Measurements from ENCODE around the gene SAMD1. TPM values are rescaled to one million over a fixed set of nuclear protein-coding genes. Genes with fewer than 3 reads are reported as not detected.

Gene SAMD1
- total and polyA plus RNA-seq, 2 experiments from 2014 or later: 32.2 to 69.0 TPM

DNA sequence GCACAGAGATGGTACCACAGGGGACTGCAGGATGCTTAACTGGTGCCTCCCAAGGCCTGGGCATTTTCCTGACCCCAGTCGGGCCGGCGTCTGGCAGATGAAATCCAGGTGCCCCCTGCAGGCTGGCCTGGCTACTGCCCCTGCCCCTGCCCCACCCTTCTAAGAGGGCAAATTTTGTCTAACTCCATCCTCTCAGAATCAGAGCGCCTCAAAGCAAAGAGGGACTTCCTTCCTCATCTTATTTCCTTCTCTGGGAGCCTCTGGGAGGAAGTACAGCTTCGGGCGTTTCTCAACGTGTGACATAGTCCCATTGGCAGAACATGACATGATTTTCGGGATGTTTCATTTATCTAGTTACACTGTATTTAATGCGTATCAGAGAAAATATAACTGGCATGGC is 24.3 kb upstream of the SAMD1 start:
- Histone ChIP-seq H3K9me2 (ENCODE audit: insufficient read depth) (no peaks in the 10 kb centered on the region), H4K20me1 (replicated peaks; ENCODE audit: insufficient read depth) (peaks cover 11% of the 10 kb centered on the region), H3K79me2 (replicated peaks; ENCODE audit: insufficient read depth) (peaks cover 17% of the 10 kb centered on the region), H3F3A (replicated peaks; ENCODE audit: low read depth) (peaks cover 25% of the 10 kb centered on the region), H2AFZ (no peak overlapping the region), H3K4me1 (ENCODE audit: insufficient read depth) (peaks cover 51% of the 10 kb centered on the region), H3K27me3 (ENCODE audit: insufficient read depth) (no peaks in the 10 kb centered on the region), H3K4me2 (no peak overlapping the region), H3K36me3 (ENCODE audit: insufficient read depth) (no peaks in the 10 kb centered on the region; the same call in 1 of the 2 replicates), H3K27ac (ENCODE audit: low read depth) (no peak overlapping the region), H3K4me3 (no peak overlapping the region)
- Mint-ChIP-seq H3K9me3 (no peaks in the 10 kb centered on the region; the same call in 2 of the 3 replicates), H3K27me3 (ENCODE audit: insufficient read depth, low read depth, poor library complexity) (peaks cover 14% of the 10 kb centered on the region), H3K27ac (no peak overlapping the region), H3K36me3 (ENCODE audit: low read depth) (peaks cover 4% of the 10 kb centered on the region; the same call in 2 of the 3 replicates), H3K4me3 (no peak overlapping the region), H3K4me1 (peaks cover 46% of the 10 kb centered on the region)
- DNase-seq (ENCODE audit: low spot score): peak; percentile 77
- no peak for TF ChIP-seq ZNF114 (CRISPR knock-in tag; IDR thresholded peaks at IDR 0.05)
- TF ChIP-seq, protein P1, sequence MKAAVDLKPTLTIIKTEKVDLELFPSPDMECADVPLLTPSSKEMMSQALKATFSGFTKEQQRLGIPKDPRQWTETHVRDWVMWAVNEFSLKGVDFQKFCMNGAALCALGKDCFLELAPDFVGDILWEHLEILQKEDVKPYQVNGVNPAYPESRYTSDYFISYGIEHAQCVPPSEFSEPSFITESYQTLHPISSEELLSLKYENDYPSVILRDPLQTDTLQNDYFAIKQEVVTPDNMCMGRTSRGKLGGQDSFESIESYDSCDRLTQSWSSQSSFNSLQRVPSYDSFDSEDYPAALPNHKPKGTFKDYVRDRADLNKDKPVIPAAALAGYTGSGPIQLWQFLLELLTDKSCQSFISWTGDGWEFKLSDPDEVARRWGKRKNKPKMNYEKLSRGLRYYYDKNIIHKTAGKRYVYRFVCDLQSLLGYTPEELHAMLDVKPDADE (IDR thresholded peaks at IDR 0.05): no peak
- TF ChIP-seq, protein P2, sequence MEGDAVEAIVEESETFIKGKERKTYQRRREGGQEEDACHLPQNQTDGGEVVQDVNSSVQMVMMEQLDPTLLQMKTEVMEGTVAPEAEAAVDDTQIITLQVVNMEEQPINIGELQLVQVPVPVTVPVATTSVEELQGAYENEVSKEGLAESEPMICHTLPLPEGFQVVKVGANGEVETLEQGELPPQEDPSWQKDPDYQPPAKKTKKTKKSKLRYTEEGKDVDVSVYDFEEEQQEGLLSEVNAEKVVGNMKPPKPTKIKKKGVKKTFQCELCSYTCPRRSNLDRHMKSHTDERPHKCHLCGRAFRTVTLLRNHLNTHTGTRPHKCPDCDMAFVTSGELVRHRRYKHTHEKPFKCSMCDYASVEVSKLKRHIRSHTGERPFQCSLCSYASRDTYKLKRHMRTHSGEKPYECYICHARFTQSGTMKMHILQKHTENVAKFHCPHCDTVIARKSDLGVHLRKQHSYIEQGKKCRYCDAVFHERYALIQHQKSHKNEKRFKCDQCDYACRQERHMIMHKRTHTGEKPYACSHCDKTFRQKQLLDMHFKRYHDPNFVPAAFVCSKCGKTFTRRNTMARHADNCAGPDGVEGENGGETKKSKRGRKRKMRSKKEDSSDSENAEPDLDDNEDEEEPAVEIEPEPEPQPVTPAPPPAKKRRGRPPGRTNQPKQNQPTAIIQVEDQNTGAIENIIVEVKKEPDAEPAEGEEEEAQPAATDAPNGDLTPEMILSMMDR (conservative IDR thresholded peaks at IDR 0.05; ENCODE audit: low read depth in 2 of 2): peak; percentile 66 to 68
- TF ChIP-seq EZH2phosphoT487 (IDR thresholded peaks at IDR 0.05; ENCODE audit: unreplicated experiment): no peak
- ATAC-seq: peak; percentile 8

DNA sequence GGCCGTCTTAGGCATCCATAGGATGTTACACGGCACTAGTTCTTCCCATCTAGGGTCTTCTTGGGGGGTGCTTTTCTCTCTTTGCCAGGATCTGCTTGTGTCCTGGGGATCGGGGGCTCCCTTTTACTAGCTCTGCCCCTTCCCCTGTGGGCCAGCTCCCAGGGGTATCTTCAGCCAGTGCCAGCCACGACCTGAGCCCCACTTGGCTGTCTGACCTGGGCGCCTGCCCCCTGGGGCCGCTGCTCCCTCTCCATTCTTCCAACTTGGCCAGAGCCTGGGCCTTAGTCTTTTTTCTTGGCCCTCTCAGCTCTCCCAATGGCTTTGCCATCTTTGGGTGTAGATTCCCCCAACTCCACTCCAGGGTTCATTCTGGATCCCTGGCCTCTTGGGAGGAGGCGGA is 23.9 kb upstream of the SAMD1 start:
- no peak for ATAC-seq
- peaks cover 3% of the 10 kb centered on the region; the same call in 1 of the 3 replicates for H3K36me3 Mint-ChIP-seq (ENCODE audit: low read depth)
- H3F3A ChIP-seq (replicated peaks; ENCODE audit: low read depth): peaks cover 23% of the 10 kb centered on the region
- no peak overlapping the region for H3K4me3 ChIP-seq
- peaks cover 51% of the 10 kb centered on the region for H3K4me1 ChIP-seq (ENCODE audit: insufficient read depth)
- H3K79me2 ChIP-seq (replicated peaks; ENCODE audit: insufficient read depth): peaks cover 17% of the 10 kb centered on the region
- H3K27ac ChIP-seq (ENCODE audit: low read depth): no peak overlapping the region
- no peak overlapping the region for H2AFZ ChIP-seq
- H4K20me1 ChIP-seq (replicated peaks; ENCODE audit: insufficient read depth): peaks cover 11% of the 10 kb centered on the region
- H3K36me3 ChIP-seq (ENCODE audit: insufficient read depth): no peaks in the 10 kb centered on the region
- no peak for DNase-seq (ENCODE audit: low spot score)
- no peak overlapping the region for H3K4me2 ChIP-seq
- H3K4me3 Mint-ChIP-seq: no peak overlapping the region
- no peaks in the 10 kb centered on the region for H3K9me2 ChIP-seq (ENCODE audit: insufficient read depth)
- no peaks in the 10 kb centered on the region; the same call in 2 of the 3 replicates for H3K9me3 Mint-ChIP-seq
- H3K27me3 ChIP-seq (ENCODE audit: insufficient read depth): no peaks in the 10 kb centered on the region
- H3K27me3 Mint-ChIP-seq (ENCODE audit: insufficient read depth, low read depth, poor library complexity): peaks cover 14% of the 10 kb centered on the region
- H3K27ac Mint-ChIP-seq: no peak overlapping the region
- H3K4me1 Mint-ChIP-seq: peaks cover 46% of the 10 kb centered on the region
- TF ChIP-seq JUNB (IDR thresholded peaks at IDR 0.05; ENCODE audit: unreplicated experiment) (no peak), CREB1 (CRISPR knock-in tag; IDR thresholded peaks at IDR 0.05; ENCODE audit: low read depth) (no peak), POLR2AphosphoS5 (IDR thresholded peaks at IDR 0.05; ENCODE audit: low read depth) (no peak), NANOG (IDR thresholded peaks at IDR 0.05; ENCODE audit: borderline replicate concordance) (no peak), EZH2phosphoT487 (IDR thresholded peaks at IDR 0.05; ENCODE audit: unreplicated experiment) (no peak), STAT1 (IDR thresholded peaks at IDR 0.05; ENCODE audit: unreplicated experiment) (no peak), ZNF114 (CRISPR knock-in tag; IDR thresholded peaks at IDR 0.05) (no peak), ZNF331 (CRISPR knock-in tag; IDR thresholded peaks at IDR 0.05; ENCODE audit: low read depth) (no peak)
- TF ChIP-seq, protein P1 (IDR thresholded peaks at IDR 0.05): no peak
- TF ChIP-seq, protein P2 (conservative IDR thresholded peaks at IDR 0.05; ENCODE audit: low read depth in 2 of 2): no peak
- TF ChIP-seq, protein P3, sequence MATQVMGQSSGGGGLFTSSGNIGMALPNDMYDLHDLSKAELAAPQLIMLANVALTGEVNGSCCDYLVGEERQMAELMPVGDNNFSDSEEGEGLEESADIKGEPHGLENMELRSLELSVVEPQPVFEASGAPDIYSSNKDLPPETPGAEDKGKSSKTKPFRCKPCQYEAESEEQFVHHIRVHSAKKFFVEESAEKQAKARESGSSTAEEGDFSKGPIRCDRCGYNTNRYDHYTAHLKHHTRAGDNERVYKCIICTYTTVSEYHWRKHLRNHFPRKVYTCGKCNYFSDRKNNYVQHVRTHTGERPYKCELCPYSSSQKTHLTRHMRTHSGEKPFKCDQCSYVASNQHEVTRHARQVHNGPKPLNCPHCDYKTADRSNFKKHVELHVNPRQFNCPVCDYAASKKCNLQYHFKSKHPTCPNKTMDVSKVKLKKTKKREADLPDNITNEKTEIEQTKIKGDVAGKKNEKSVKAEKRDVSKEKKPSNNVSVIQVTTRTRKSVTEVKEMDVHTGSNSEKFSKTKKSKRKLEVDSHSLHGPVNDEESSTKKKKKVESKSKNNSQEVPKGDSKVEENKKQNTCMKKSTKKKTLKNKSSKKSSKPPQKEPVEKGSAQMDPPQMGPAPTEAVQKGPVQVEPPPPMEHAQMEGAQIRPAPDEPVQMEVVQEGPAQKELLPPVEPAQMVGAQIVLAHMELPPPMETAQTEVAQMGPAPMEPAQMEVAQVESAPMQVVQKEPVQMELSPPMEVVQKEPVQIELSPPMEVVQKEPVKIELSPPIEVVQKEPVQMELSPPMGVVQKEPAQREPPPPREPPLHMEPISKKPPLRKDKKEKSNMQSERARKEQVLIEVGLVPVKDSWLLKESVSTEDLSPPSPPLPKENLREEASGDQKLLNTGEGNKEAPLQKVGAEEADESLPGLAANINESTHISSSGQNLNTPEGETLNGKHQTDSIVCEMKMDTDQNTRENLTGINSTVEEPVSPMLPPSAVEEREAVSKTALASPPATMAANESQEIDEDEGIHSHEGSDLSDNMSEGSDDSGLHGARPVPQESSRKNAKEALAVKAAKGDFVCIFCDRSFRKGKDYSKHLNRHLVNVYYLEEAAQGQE (IDR thresholded peaks at IDR 0.05; ENCODE audit: unreplicated experiment): no peak
